PC-9 (cell line): ENCODE measurements around the gene SBNO2.

ENCODE experiments used
- CTCF ChIP-seq: fragments of 200-600 bp; sonication (generic); conservative IDR thresholded peaks from 2 replicates; pipeline ENCODE4 v1.6.1; 2017; ENCODE audit warnings: mixed run types, antibody characterized with exemption, mild to moderate bottlenecking, moderate library complexity
- EZH2 ChIP-seq: fragments of 200-600 bp; sonication (generic); IDR thresholded peaks from 2 replicates; pipeline ENCODE4 v1.8.0; 2017; ENCODE audit warnings: antibody characterized with exemption, low read depth

GRCh38 chr19:1167687-1168571, 6.1 kb downstream of the SBNO2 start:
- TF ChIP-seq CTCF (no peak), EZH2 (no peak)
